LNCaP clone FGC (cell line): ENCODE data around the gene PADI1.

Experiments used
- DNase-seq: peaks from one replicate; pipeline ENCODE4 v3.0.0-alpha.2; 2011; ENCODE audit warnings: low read depth
- H3K4me3 ChIP-seq: 2 replicates; pipeline ENCODE4 v1.5.1; 2011; ENCODE audit warnings: mild to moderate bottlenecking, low read depth, low read length, control low read depth
- CTCF ChIP-seq: IDR thresholded peaks from 2 replicates; pipeline ENCODE4 v1.5.1; 2012; ENCODE audit warnings: mild to moderate bottlenecking; ENCODE audit not compliant: control insufficient read depth, insufficient read depth; ENCODE audit errors: extremely low read depth

PADI1 gene

GRCh38 chr1:17293681-17294425 lies 88.9 kb downstream of the PADI1 start:
- DNase-seq, result no peak
- no peak for TF ChIP-seq CTCF
- no peak overlapping the region for H3K4me3 ChIP-seq

- no peak for DNase-seq
- TF ChIP-seq CTCF, result no peak
- no peak overlapping the region for H3K4me3 ChIP-seq
Observed at GRCh38 chr1:17295292-17295691, 90.4 kb downstream of the PADI1 start.
